ENCODE measurements around the gene MAGEL2. TPM values are rescaled to one million over a fixed set of nuclear protein-coding genes. Genes with fewer than 3 reads are reported as not detected.

The MAGEL2 gene
- total and polyA plus RNA-seq, 4 donors = under 0.01 to 0.09 (median 0.02) TPM; not detected in 1

- DNase-seq (ENCODE audit: low spot score) = no peak
- Histone ChIP-seq H3K9me3 (ENCODE audit: control insufficient read depth in 4 of 4, low read length in 3 of 4) (no peaks in the 10 kb centered on the region), H3K4me1 (ENCODE audit: control insufficient read depth in 4 of 4, insufficient read depth in 4 of 4, low read length in 3 of 4) (no peaks in the 10 kb centered on the region), H3K9ac (ENCODE audit: low read depth in 1 of 2, low read length in 2 of 2) (no peak overlapping the region), H3K36me3 (ENCODE audit: control insufficient read depth in 4 of 4, insufficient read depth in 3 of 4, low read depth in 1 of 4, low read length in 3 of 4) (no peaks in the 10 kb centered on the region), H3K27ac (ENCODE audit: low read depth in 1 of 2, low read length in 2 of 2) (no peak overlapping the region), H3K27me3 (ENCODE audit: control insufficient read depth in 4 of 4, insufficient read depth in 4 of 4, low read length in 3 of 4) (no peaks in the 10 kb centered on the region), H3K4me3 (ENCODE audit: low read depth in 1 of 3, low read length in 3 of 3) (no peak overlapping the region)
- TF ChIP-seq JUND (IDR thresholded peaks at IDR 0.05) = no peak
- TF ChIP-seq MAX (IDR thresholded peaks at IDR 0.05) = no peak
- no peak for TF ChIP-seq CTCF (IDR thresholded peaks at IDR 0.05; ENCODE audit: low read depth, low read length, missing input control)
- TF ChIP-seq TAF1 (conservative IDR thresholded peaks at IDR 0.05) = no peak
- TF ChIP-seq NR2F2 (IDR thresholded peaks at IDR 0.05) = no peak
- no peak for TF ChIP-seq HNF4A (conservative IDR thresholded peaks at IDR 0.05)
- TF ChIP-seq SP1 (IDR thresholded peaks at IDR 0.05) = no peak
- no peak for TF ChIP-seq EGR1 (IDR thresholded peaks at IDR 0.05; ENCODE audit: low read depth in 2 of 2)
- TF ChIP-seq HNF4G (IDR thresholded peaks at IDR 0.05) = no peak
- no peak for TF ChIP-seq ATF3 (IDR thresholded peaks at IDR 0.05)
- TF ChIP-seq REST (IDR thresholded peaks at IDR 0.05) = no peak
- TF ChIP-seq FOXA1 (IDR thresholded peaks at IDR 0.05) = no peak
- TF ChIP-seq ZBTB33 (IDR thresholded peaks at IDR 0.05) = no peak
- TF ChIP-seq RAD21 (IDR thresholded peaks at IDR 0.05) = no peak
- no peak for TF ChIP-seq GABPA (IDR thresholded peaks at IDR 0.05 in 1 of 2, conservative IDR thresholded peaks at IDR 0.05 in 1 of 2)
- 77% methylated on average over 7 of the region's 7 CpGs for WGBS
These were observed 53.4 kb downstream of the MAGEL2 start for GRCh38 chr15:23594252-23594770.

Other genes with a start within 250 kb of the MAGEL2 start
- gene GOLGA6L2, start 200.6 kb downstream of the MAGEL2 start, total RNA-seq = not detected
- gene GOLGA6L2, start 200.6 kb downstream of the MAGEL2 start, polyA plus RNA-seq = not detected
- gene MKRN3, start 82.2 kb downstream of the MAGEL2 start, total RNA-seq = under 1 TPM in 1 of 2 donors, not detected in 1; 0.59 TPM
- not detected for gene MKRN3, start 82.2 kb downstream of the MAGEL2 start, polyA plus RNA-seq
- 10 to 100 TPM in 1 of 2 donors, 1 to 10 TPM in 1; 3.8 to 37.2 TPM for gene NDN, start 39.4 kb upstream of the MAGEL2 start, total RNA-seq
- 1 to 10 TPM; 3.2 to 4.1 TPM for gene NDN, start 39.4 kb upstream of the MAGEL2 start, polyA plus RNA-seq

Measured in liver (tissue), 9 donors.